IMR-90 (cell line): ENCODE measurements around the gene ABR. TPM values are rescaled to one million over a fixed set of nuclear protein-coding genes. Genes with fewer than 3 reads are reported as not detected.

Experiments
- ATAC-seq: fragments of 200-7000 bp; cut with Tn5 transposase; 2 replicates; pipeline ENCODE4 v1.9.1; 2020; ENCODE audit warnings: low read depth, mild to moderate bottlenecking, moderate library complexity
- BruUV-seq: library from RNA; stranded (reverse); fragments of 400-500 nt; replicated peaks from 2 replicates; lab custom pipeline; 2021; lab: Mats Ljungman, UMichigan
- CTCF ChIA-PET: fragments of 300-600 bp; formaldehyde crosslinking; extraction: SDS; loops from one replicate; lab custom pipeline; 2021; ENCODE audit warnings: antibody characterized with exemption; lab: Yijun Ruan, JAX
- POLR2A ChIA-PET: fragments of 300-600 bp; sonication (Branson Sonifier 250); formaldehyde crosslinking; loops from one replicate; lab custom pipeline; 2022; ENCODE audit warnings: antibody characterized with exemption; ENCODE audit not compliant: unreplicated experiment; lab: Charles Lee
- DNase-seq: peaks from one replicate; pipeline ENCODE4 v3.0.0; 2013
- H2AFZ ChIP-seq: replicated peaks from 2 replicates; pipeline ENCODE3; 2013; ENCODE audit warnings: low read length, mild to moderate bottlenecking; ENCODE audit not compliant: poor library complexity
- H2AK5ac ChIP-seq: 2 replicates; pipeline ENCODE4 v1.6.1; 2013; ENCODE audit warnings: low read depth, low read length, inconsistent platforms
- H2AK9ac ChIP-seq: replicated peaks from 2 replicates; pipeline ENCODE3; 2013; ENCODE audit warnings: mild to moderate bottlenecking, low read depth, low read length, moderate library complexity; ENCODE audit not compliant: poor library complexity
- H2BK120ac ChIP-seq: 2 replicates; pipeline ENCODE4 v1.6.1; 2013; ENCODE audit warnings: low read depth, low read length, inconsistent platforms
- H2BK15ac ChIP-seq: 3 replicates; pipeline ENCODE4 v1.6.1; 2013; ENCODE audit warnings: low read depth, low read length, inconsistent platforms
- H2BK20ac ChIP-seq: 2 replicates; pipeline ENCODE4 v1.6.1; 2013; ENCODE audit warnings: low read depth, mild to moderate bottlenecking, inconsistent platforms, low read length, moderate library complexity
- H2BK5ac ChIP-seq: 2 replicates; pipeline ENCODE4 v1.6.1; 2013; ENCODE audit warnings: mild to moderate bottlenecking, low read depth, low read length, inconsistent platforms; ENCODE audit not compliant: poor library complexity, severe bottlenecking
- H3K14ac ChIP-seq: replicated peaks from 2 replicates; pipeline ENCODE4 v1.6.1; 2013; ENCODE audit warnings: low read depth, low read length, inconsistent platforms
- H3K18ac ChIP-seq: 2 replicates; pipeline ENCODE4 v1.6.1; 2013; ENCODE audit warnings: low read depth, low read length, control low read depth
- H3K23ac ChIP-seq: 2 replicates; pipeline ENCODE4 v1.6.1; 2013; ENCODE audit warnings: low read depth, low read length, inconsistent platforms
- H3K27ac ChIP-seq: 2 replicates; pipeline ENCODE4 v1.5.1; 2013; ENCODE audit warnings: mild to moderate bottlenecking, control low read depth, low read length; ENCODE audit not compliant: insufficient read depth
- H3K27me3 ChIP-seq: 2 replicates; pipeline ENCODE4 v1.6.1; 2013; ENCODE audit warnings: low read length; ENCODE audit not compliant: control insufficient read depth, insufficient read depth
- H3K36me3 ChIP-seq: 2 replicates; pipeline ENCODE4 v1.6.1; 2013; ENCODE audit warnings: low read length, mixed read lengths; ENCODE audit not compliant: control insufficient read depth, insufficient read depth
- H3K4ac ChIP-seq: 2 replicates; pipeline ENCODE4 v1.6.1; 2013; ENCODE audit warnings: low read depth, low read length, inconsistent platforms
- H3K4me1 ChIP-seq: 2 replicates; pipeline ENCODE4 v1.6.1; 2013; ENCODE audit warnings: low read length, mixed read lengths; ENCODE audit not compliant: control insufficient read depth, insufficient read depth
- H3K4me2 ChIP-seq: 2 replicates; pipeline ENCODE4 v1.6.1; 2013; ENCODE audit warnings: low read depth, mild to moderate bottlenecking, control low read depth, low read length, moderate library complexity
- H3K4me3 ChIP-seq: 2 replicates; pipeline ENCODE4 v1.5.1; 2013; ENCODE audit warnings: low read depth, mild to moderate bottlenecking, control low read depth, low read length, moderate library complexity; ENCODE audit not compliant: insufficient read depth
- H3K56ac ChIP-seq: 2 replicates; pipeline ENCODE4 v1.6.1; 2013; ENCODE audit warnings: low read length, inconsistent platforms; ENCODE audit not compliant: insufficient read depth; ENCODE audit errors: extremely low read depth
- H3K79me1 ChIP-seq, 2 experiments: 2 replicates each; pipeline ENCODE4 v1.6.1; 2013; ENCODE audit warnings: low read length in 2 of 2, inconsistent platforms in 1 of 2, low read depth in 1 of 2
- H3K9ac ChIP-seq: 2 replicates; pipeline ENCODE4 v1.6.1; 2013; ENCODE audit warnings: low read depth, low read length, control low read depth
- H3K9me1 ChIP-seq: 2 replicates; pipeline ENCODE4 v1.6.1; 2013; ENCODE audit warnings: low read length, inconsistent platforms; ENCODE audit not compliant: insufficient read depth
- H3K9me3 ChIP-seq: 2 replicates; pipeline ENCODE4 v1.6.1; 2013; ENCODE audit warnings: low read length; ENCODE audit not compliant: control insufficient read depth, insufficient read depth
- H4K20me1 ChIP-seq: 2 replicates; pipeline ENCODE4 v1.6.1; 2013; ENCODE audit warnings: low read length, inconsistent platforms; ENCODE audit not compliant: insufficient read depth
- H4K5ac ChIP-seq: 2 replicates; pipeline ENCODE4 v1.6.1; 2013; ENCODE audit warnings: mild to moderate bottlenecking, low read depth, low read length, control low read depth
- H4K8ac ChIP-seq, 2 experiments: 2 replicates each; pipeline ENCODE4 v1.6.1; 2013; ENCODE audit warnings: low read depth in 2 of 2, low read length in 2 of 2, control low read depth in 1 of 2, inconsistent platforms in 1 of 2
- H4K91ac ChIP-seq: 2 replicates; pipeline ENCODE4 v1.6.1; 2013; ENCODE audit warnings: low read depth, low read length, inconsistent platforms; ENCODE audit not compliant: insufficient read depth
- CEBPB ChIP-seq: IDR thresholded peaks from 2 replicates; pipeline ENCODE4 v1.6.1; 2012; ENCODE audit warnings: low read depth, low read length, improper control_type of control experiment
- CHD1 ChIP-seq: IDR thresholded peaks from 2 replicates; pipeline ENCODE4 v1.6.1; 2012; ENCODE audit warnings: low read depth, low read length, improper control_type of control experiment
- CTCF ChIP-seq: conservative IDR thresholded peaks from 2 replicates; pipeline ENCODE4 v1.5.1; 2012; ENCODE audit warnings: mild to moderate bottlenecking, low read depth, low read length, improper control_type of control experiment
- MAFK ChIP-seq: IDR thresholded peaks from 2 replicates; pipeline ENCODE4 v1.6.1; 2012; ENCODE audit warnings: low read depth, low read length, improper control_type of control experiment
- USF2 ChIP-seq: fragments of 150-350 bp; IDR thresholded peaks from 2 replicates; pipeline ENCODE4 v1.6.1; 2017; ENCODE audit warnings: mild to moderate bottlenecking, antibody characterized with exemption, low read length, low read depth
- WGBS, 2 experiments: methylation state at CpG; one replicate each; pipeline versions ENCODE4 v1.1.5 to v1.1.7; 2013; ENCODE audit warnings: missing lambda C conversion rate in 2 of 2; ENCODE audit not compliant: insufficient read length in 1 of 2; ENCODE audit errors: extremely low coverage in 2 of 2; 5-methylcytosine and 5-hydroxymethylcytosine counted together
- dilution Hi-C: fragments of 300-500 bp; cut with HindIII; formaldehyde crosslinking; loops from one replicate; pipeline ENCODE4 v1.14.3; 2018; ENCODE audit warnings: low sequenced_read_pairs; ENCODE audit not compliant: unreplicated experiment
- in situ Hi-C: fragments of 300-500 bp; cut with MboI; formaldehyde crosslinking; loops from 3 replicates; pipeline ENCODE4 v1.14.3; 2019; ENCODE audit warnings: low sequenced_read_pairs, inconsistent platforms, mixed read lengths
- intact Hi-C: fragments of 100-400 bp; cut with micrococcal nuclease; formaldehyde crosslinking; loops from 2 replicates; pipeline ENCODE4 v1.10.0; 2022
- polyA plus RNA-seq, 3 experiments: library from polyadenylated mRNA; depleted of rRNA; stranded (reverse); fragments of >200 nt; gene quantifications; 2 replicates each; pipeline ENCODE4 v1.2.3, GENCODE V29; 2012; ENCODE audit warnings: low replicate concordance in 1 of 3
- total RNA-seq: library from RNA; depleted of rRNA; stranded (reverse); fragments of >200 nt; gene quantifications from 2 replicates; pipeline ENCODE4 v1.2.3, GENCODE V29; 2012
- TF ChIP-seq, protein P1 (sequence below): fragments of 150-350 bp; IDR thresholded peaks from 2 replicates; pipeline ENCODE4 v1.6.1; 2016; ENCODE audit warnings: low read depth, mild to moderate bottlenecking, low read length, moderate library complexity, borderline replicate concordance

The ABR gene
- total and polyA plus RNA-seq, 2 of the 4 experiments (the other 2 are of a cell fraction): 28.3 to 79.7 TPM

DNA sequence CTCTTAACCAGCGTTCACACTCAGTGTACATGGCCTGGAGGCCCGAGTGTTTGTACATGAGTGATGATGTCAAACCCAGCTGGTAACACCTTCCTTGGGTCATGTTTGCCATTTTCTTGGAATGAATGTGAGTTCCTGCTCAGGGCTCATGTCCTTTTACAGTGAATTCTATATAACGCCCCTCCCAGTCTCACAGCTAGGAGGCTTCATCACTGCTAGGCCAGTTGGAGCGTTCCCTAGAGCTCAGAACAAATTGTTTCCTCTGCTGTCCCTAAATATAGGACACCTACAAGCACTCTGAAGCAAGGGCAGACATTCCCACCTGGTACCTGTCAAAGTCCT, 177.4 kb downstream of the ABR start:
- peak overlapping the region; percentile 97 for H3K4ac ChIP-seq
- TF ChIP-seq CHD1 (0 out of 2 replicates have a peak, but pooled peaks have one; percentile 55), CEBPB (no peak), USF2 (no peak), CTCF (no peak), MAFK (no peak)
- TF ChIP-seq, protein P1, sequence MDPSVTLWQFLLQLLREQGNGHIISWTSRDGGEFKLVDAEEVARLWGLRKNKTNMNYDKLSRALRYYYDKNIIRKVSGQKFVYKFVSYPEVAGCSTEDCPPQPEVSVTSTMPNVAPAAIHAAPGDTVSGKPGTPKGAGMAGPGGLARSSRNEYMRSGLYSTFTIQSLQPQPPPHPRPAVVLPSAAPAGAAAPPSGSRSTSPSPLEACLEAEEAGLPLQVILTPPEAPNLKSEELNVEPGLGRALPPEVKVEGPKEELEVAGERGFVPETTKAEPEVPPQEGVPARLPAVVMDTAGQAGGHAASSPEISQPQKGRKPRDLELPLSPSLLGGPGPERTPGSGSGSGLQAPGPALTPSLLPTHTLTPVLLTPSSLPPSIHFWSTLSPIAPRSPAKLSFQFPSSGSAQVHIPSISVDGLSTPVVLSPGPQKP: no peak
- peaks cover 50% of the 10 kb centered on the region for H3K4me1 ChIP-seq
- H3K27ac ChIP-seq: peak overlapping the region; percentile 95; the same call in 1 of the 2 replicates
- peak overlapping the region; percentile 86 for H4K5ac ChIP-seq
- peak overlapping the region; percentile 96 for H2BK5ac ChIP-seq
- peak overlapping the region; percentile 95 for H2BK120ac ChIP-seq
- H3K18ac ChIP-seq: peak overlapping the region; percentile 87
- peaks cover 26 to 68% of the 10 kb centered on the region in 2 experiments for H3K79me1 ChIP-seq
- peak overlapping the region; percentile 93 for H3K14ac ChIP-seq
- intact Hi-C loops (loop anchor here (1.0 kb wide), 1 partner anchor 54 kb away; no protein-coding TSS in a partner anchor), in situ Hi-C loops (no loop called here), dilution Hi-C loops (no loop called here)
- peak overlapping the region; percentile 83 for H4K91ac ChIP-seq
- peak overlapping the region; percentile 87 for H2BK20ac ChIP-seq
- peak overlapping the region; percentile 96; the same call in 1 of the 2 replicates for H3K23ac ChIP-seq
- H2AK5ac ChIP-seq: peak overlapping the region; percentile 98
- WGBS, 2 experiments: 23% methylated on average over 2 of the region's 4 CpGs; no CpG with 5 or more reads in 1 of the 2 experiments
- H3K9me3 ChIP-seq: no peaks in the 10 kb centered on the region
- H3K4me3 ChIP-seq: no peak overlapping the region
- H3K9me1 ChIP-seq: peaks cover 30% of the 10 kb centered on the region
- peak overlapping the region; percentile 41; the same call in 1 of the 2 replicates for H3K56ac ChIP-seq
- peak overlapping the region; percentile 46; the same call in 1 of the 2 replicates for H3K9ac ChIP-seq
- peak overlapping the region; percentile 55 for H3K4me2 ChIP-seq
- no peaks in the 10 kb centered on the region for H3K27me3 ChIP-seq
- peaks cover 70% of the 10 kb centered on the region for H4K20me1 ChIP-seq
- ATAC-seq (peak; percentile 33), DNase-seq (peak; percentile 75)
- peaks cover 50% of the 10 kb centered on the region for H3K36me3 ChIP-seq
- H2AK9ac ChIP-seq: peak overlapping the region; percentile 59
- no peak overlapping the region for H2AFZ ChIP-seq
- POLR2A ChIA-PET: no interaction called here
- peak overlapping the region; percentile 26 to 95 for H4K8ac ChIP-seq
- H2BK15ac ChIP-seq: peak overlapping the region; percentile 75; the same call in 2 of the 3 replicates
- CTCF ChIA-PET: interaction anchor here (3.2 kb wide), 1 partner anchor 54 kb away, joined by 25 read pairs; no protein-coding TSS in a partner anchor
- BruUV-seq: no TSS peak
